SK-N-SH (cell line): ENCODE results near the gene CXCL9. TPM values are rescaled to one million over a fixed set of nuclear protein-coding genes. Genes with fewer than 3 reads are reported as not detected.

Experiments
- CTCF ChIA-PET: fragments of 300-600, 350-600 bp; formaldehyde crosslinking; extraction: SDS; loops from one replicate; lab custom pipeline; 2021; lab: Yijun Ruan, JAX
- POLR2A ChIA-PET: fragments of 350-600 bp; sonication (Branson Sonifier 250); formaldehyde crosslinking; extraction: SDS; loops from one replicate; lab custom pipeline; 2020; ENCODE audit warnings: antibody characterized with exemption, inconsistent platforms; lab: Yijun Ruan, JAX
- DNase-seq: peaks from one replicate; pipeline ENCODE4 v3.0.0; 2012
- H2AFZ ChIP-seq: fragments of 200-600 bp; sonication (generic); 2 replicates; pipeline ENCODE4 v1.8.1; 2016; ENCODE audit warnings: antibody characterized with exemption, mild to moderate bottlenecking, low read depth
- H3F3A ChIP-seq: fragments of 200-600 bp; sonication (generic); replicated peaks from 2 replicates; pipeline ENCODE3; 2016; ENCODE audit warnings: antibody characterized with exemption, mild to moderate bottlenecking; ENCODE audit not compliant: insufficient read depth
- H3K27ac ChIP-seq, 2 experiments: fragments of 200-500 bp in 1 of 2; fragments of 200-600 bp in 1 of 2; sonication (Bioruptor generic) in 1 of 2; sonication (generic), shearing (Covaris generic) in 1 of 2; 2 replicates each; pipeline versions ENCODE4 v1.5.1 to v1.6.1; 2014 to 2016; ENCODE audit warnings: low read depth in 2 of 2, inconsistent platforms in 1 of 2, low read length in 1 of 2, mild to moderate bottlenecking in 1 of 2, mixed read lengths in 1 of 2
- H3K27me3 ChIP-seq: fragments of 200-600 bp; sonication (generic), shearing (Covaris generic); 2 replicates; pipeline ENCODE4 v1.6.1; 2016; ENCODE audit warnings: mixed run types; ENCODE audit not compliant: insufficient read depth
- H3K36me3 ChIP-seq, 2 experiments: fragments of 200-500 bp in 1 of 2; fragments of 200-600 bp in 1 of 2; sonication (Bioruptor generic) in 1 of 2; sonication (generic) in 1 of 2; replicated peaks in 1 of 2; 2 replicates each; pipeline versions ENCODE3 to v1.5.1; 2014 to 2016; ENCODE audit warnings: low read length in 1 of 2, mild to moderate bottlenecking in 1 of 2; ENCODE audit not compliant: insufficient read depth in 2 of 2, control insufficient read depth in 1 of 2
- H3K4me1 ChIP-seq, 2 experiments: fragments of 200-500 bp in 1 of 2; fragments of 200-600 bp in 1 of 2; sonication (Bioruptor generic) in 1 of 2; sonication (generic), shearing (Covaris generic) in 1 of 2; 2 replicates each; pipeline versions ENCODE4 v1.5.1 to v1.6.1; 2014 to 2016; ENCODE audit warnings: low read depth in 1 of 2, low read length in 1 of 2, mixed run types in 1 of 2; ENCODE audit not compliant: insufficient read depth in 2 of 2, control insufficient read depth in 1 of 2
- H3K4me2 ChIP-seq: fragments of 200-600 bp; sonication (generic), shearing (Covaris generic); 2 replicates; pipeline ENCODE4 v1.6.1; 2017; ENCODE audit warnings: mixed run types
- H3K4me3 ChIP-seq, 2 experiments: fragments of 200-500 bp in 1 of 2; fragments of 200-600 bp in 1 of 2; sonication (Bioruptor generic) in 1 of 2; sonication (generic), shearing (Covaris generic) in 1 of 2; 2 replicates each; pipeline versions ENCODE4 v1.5.1 to v1.8.1; 2014 to 2016; ENCODE audit warnings: low read depth in 2 of 2, inconsistent platforms in 1 of 2, low read length in 1 of 2, mild to moderate bottlenecking in 1 of 2, mixed read lengths in 1 of 2, moderate library complexity in 1 of 2
- H3K79me2 ChIP-seq: fragments of 200-600 bp; sonication (generic); 2 replicates; pipeline ENCODE4 v1.8.1; 2017; ENCODE audit warnings: mild to moderate bottlenecking; ENCODE audit not compliant: insufficient read depth
- H3K9ac ChIP-seq: fragments of 200-600 bp; sonication (generic); 2 replicates; pipeline ENCODE4 v1.6.1; 2017; ENCODE audit warnings: mixed run types
- H3K9me2 ChIP-seq: fragments of 200-600 bp; sonication (generic); 2 replicates; pipeline ENCODE4 v1.6.1; 2017; ENCODE audit warnings: mixed run types
- H3K9me3 ChIP-seq: fragments of 200-600 bp; sonication (generic); 2 replicates; pipeline ENCODE4 v1.6.1; 2017; ENCODE audit warnings: mixed run types, mild to moderate bottlenecking, moderate library complexity
- H4K20me1 ChIP-seq: fragments of 200-600 bp; sonication (generic); 2 replicates; pipeline ENCODE4 v1.6.1; 2017; ENCODE audit warnings: mild to moderate bottlenecking, mixed run types; ENCODE audit not compliant: insufficient read depth
- CHD2 ChIP-seq: fragments of 150-350 bp; IDR thresholded peaks from 2 replicates; pipeline ENCODE4 v1.6.1; 2018; ENCODE audit warnings: low read length; ENCODE audit not compliant: partially characterized antibody
- ELF1 ChIP-seq: IDR thresholded peaks from 2 replicates; pipeline ENCODE4 v1.4.0; 2012
- EP300 ChIP-seq, 2 experiments: IDR thresholded peaks; 2 replicates each; pipeline versions ENCODE4 v1.4.0 to v1.6.1; 2012; ENCODE audit warnings: borderline replicate concordance in 1 of 2, low read depth in 1 of 2, low read length in 1 of 2
- FOSL2 ChIP-seq: IDR thresholded peaks from 2 replicates; pipeline ENCODE4 v1.4.0; 2012; ENCODE audit warnings: low read depth, mild to moderate bottlenecking, moderate library complexity, borderline replicate concordance
- FOXM1 ChIP-seq: IDR thresholded peaks from 2 replicates; pipeline ENCODE4 v1.4.0; 2012; ENCODE audit warnings: low read depth, mild to moderate bottlenecking
- IRF3 ChIP-seq: fragments of 150-350 bp; IDR thresholded peaks from 2 replicates; pipeline ENCODE4 v1.6.1; 2016; ENCODE audit warnings: mild to moderate bottlenecking, low read depth, low read length
- JUND ChIP-seq: IDR thresholded peaks from 2 replicates; pipeline ENCODE4 v1.4.0; 2012
- NFIC ChIP-seq: IDR thresholded peaks from 2 replicates; pipeline ENCODE4 v1.4.0; 2012; ENCODE audit warnings: borderline replicate concordance
- PBX3 ChIP-seq: IDR thresholded peaks from 2 replicates; pipeline ENCODE4; 2012
- POLR2AphosphoS5 ChIP-seq: IDR thresholded peaks from 2 replicates; pipeline ENCODE4 v1.6.1; 2012; ENCODE audit warnings: low read depth, low read length
- RAD21 ChIP-seq: IDR thresholded peaks from 2 replicates; pipeline ENCODE4 v1.6.1; 2012; ENCODE audit warnings: mild to moderate bottlenecking, low read length
- RFX5 ChIP-seq: IDR thresholded peaks from 2 replicates; pipeline ENCODE4 v1.6.1; 2012; ENCODE audit warnings: mild to moderate bottlenecking, improper control_type of control experiment, low read length
- SMC3 ChIP-seq: IDR thresholded peaks from 2 replicates; pipeline ENCODE4 v1.6.1; 2012; ENCODE audit warnings: low read depth, low read length, improper control_type of control experiment
- TAF1 ChIP-seq: IDR thresholded peaks from 2 replicates; pipeline ENCODE4 v1.6.1; 2012; ENCODE audit warnings: low read depth, mild to moderate bottlenecking, low read length, moderate library complexity, borderline replicate concordance
- TCF12 ChIP-seq: IDR thresholded peaks from 2 replicates; pipeline ENCODE4 v1.4.0; 2012
- TEAD4 ChIP-seq: IDR thresholded peaks from 2 replicates; pipeline ENCODE4 v1.4.0; 2012; ENCODE audit warnings: mild to moderate bottlenecking, borderline replicate concordance; ENCODE audit not compliant: insufficient read depth
- USF1 ChIP-seq: IDR thresholded peaks from 2 replicates; pipeline ENCODE4 v1.4.0; 2012; ENCODE audit warnings: low read depth, borderline replicate concordance
- YY1 ChIP-seq: IDR thresholded peaks from 2 replicates; pipeline ENCODE4 v1.4.0; 2012; ENCODE audit warnings: low read depth, mild to moderate bottlenecking
- WGBS: methylation state at CpG from one replicate; pipeline ENCODE4 v1.1.6; 2017; ENCODE audit warnings: low lambda C conversion rate; 5-methylcytosine and 5-hydroxymethylcytosine counted together
- polyA plus RNA-seq, 3 experiments: library from polyadenylated mRNA; depleted of rRNA; stranded (reverse); fragments of >200 nt; gene quantifications; 2 replicates each; pipeline ENCODE4 v1.2.3, GENCODE V29; 2012

The CXCL9 gene
- polyA plus RNA-seq, 1 of the 3 experiments (the other 2 are of a cell fraction): not detected

- H3K4me1 ChIP-seq: no peaks in the 10 kb centered on the region; a peak in 1 of 4 replicates
- no peaks in the 10 kb centered on the region for H4K20me1 ChIP-seq
- ChIA-PET POLR2A (no interaction called here), CTCF (no interaction called here)
- no peaks in the 10 kb centered on the region for H3K9me2 ChIP-seq
- no peaks in the 10 kb centered on the region for H3K79me2 ChIP-seq
- H3K4me2 ChIP-seq: peak overlapping the region; percentile 66; the same call in 1 of the 2 replicates
- peak overlapping the region in 1 of 2 experiments; percentile 21; a peak in 2 of 4 replicates for H3K4me3 ChIP-seq
- no peak overlapping the region for H3K9ac ChIP-seq
- TF ChIP-seq SMC3 (no peak), POLR2AphosphoS5 (no peak), RAD21 (no peak), USF1 (no peak), ELF1 (no peak), TEAD4 (no peak), CHD2 (no peak)
- DNase-seq: no peak
- H3K27ac ChIP-seq: no peak overlapping the region
- no peaks in the 10 kb centered on the region for H3K36me3 ChIP-seq
- WGBS: 36% methylated on average over 6 of the region's 6 CpGs
- no peaks in the 10 kb centered on the region for H3K9me3 ChIP-seq
- no peaks in the 10 kb centered on the region; the same call in 1 of the 2 replicates for H3K27me3 ChIP-seq
- no peaks in the 10 kb centered on the region for H3F3A ChIP-seq
- H2AFZ ChIP-seq: peak overlapping the region; percentile 42; the same call in 1 of the 2 replicates
Observed at GRCh38 chr4:76028350-76028765, 21.0 kb upstream of the CXCL9 start.

- H3K4me3 ChIP-seq: no peak overlapping the region
- H3K27me3 ChIP-seq: no peaks in the 10 kb centered on the region
- ChIA-PET POLR2A (no interaction called here), CTCF (no interaction called here)
- H4K20me1 ChIP-seq: no peaks in the 10 kb centered on the region
- H3K36me3 ChIP-seq: no peaks in the 10 kb centered on the region
- no peaks in the 10 kb centered on the region for H3F3A ChIP-seq
- H3K4me2 ChIP-seq: no peak overlapping the region
- no peaks in the 10 kb centered on the region; a peak in 1 of 4 replicates for H3K4me1 ChIP-seq
- no peaks in the 10 kb centered on the region for H3K9me2 ChIP-seq
- H2AFZ ChIP-seq: no peak overlapping the region
- DNase-seq: no peak
- H3K9me3 ChIP-seq: no peaks in the 10 kb centered on the region
- WGBS: 78% methylated on average over 4 of the region's 4 CpGs
- no peak overlapping the region for H3K27ac ChIP-seq
- no peak overlapping the region for H3K9ac ChIP-seq
- no peak for TF ChIP-seq JUND
- no peak for TF ChIP-seq ELF1
- TF ChIP-seq TEAD4: no peak
- no peak for TF ChIP-seq YY1
- TF ChIP-seq FOXM1: no peak
- TF ChIP-seq EP300 (IDR thresholded peaks at IDR 0.05; ENCODE audit: borderline replicate concordance in 1 of 2, low read depth in 1 of 2, low read length in 1 of 2): no peak
- H3K79me2 ChIP-seq: no peaks in the 10 kb centered on the region
Observed at GRCh38 chr4:76024065-76024464, 16.8 kb upstream of the CXCL9 start.

GRCh38 chr4:76023389-76023788, 16.1 kb upstream of the CXCL9 start, which contains the start of gene CXCL10:
CXCL10 (minus strand) TSS chr4:76023497; CDS start chr4:76023431, 66 bp downstream.
- Histone ChIP-seq H3K27me3 (no peaks in the 10 kb centered on the region), H3K4me1 (no peaks in the 10 kb centered on the region), H3K4me2 (no peak within 1 kb of the TSS), H3K4me3 (no peak within 1 kb of the TSS), H4K20me1 (no peaks in the 10 kb centered on the region), H3K9ac (no peak within 1 kb of the TSS), H3K9me3 (no peaks in the 10 kb centered on the region), H3K36me3 (no peaks in the 10 kb centered on the region), H3F3A (no peaks in the 10 kb centered on the region), H2AFZ (no peak within 1 kb of the TSS)
- POLR2A ChIA-PET: no interaction called here
- no peak for TF ChIP-seq ELF1
- TF ChIP-seq PBX3: no peak
- no peak for TF ChIP-seq TAF1
- TF ChIP-seq TCF12: no peak
- TF ChIP-seq RAD21: no peak
- TF ChIP-seq NFIC: no peak
- no peak for TF ChIP-seq JUND
- TF ChIP-seq RFX5: no peak
- no peak for TF ChIP-seq IRF3
- no peak for TF ChIP-seq FOXM1
- no peak for TF ChIP-seq EP300 (IDR thresholded peaks at IDR 0.05; ENCODE audit: borderline replicate concordance in 1 of 2, low read depth in 1 of 2, low read length in 1 of 2)
- TF ChIP-seq FOSL2: no peak
- TF ChIP-seq YY1: no peak
- TF ChIP-seq, all 33 proteins: peak for 0
- Histone ChIP-seq H3K9me2 (no peaks in the 10 kb centered on the region), H3K79me2 (no peaks in the 10 kb centered on the region), H3K27ac (no peak within 1 kb of the TSS)
- 36% methylated on average over 3 of the region's 3 CpGs for WGBS
- CTCF ChIA-PET: interaction anchor here (2.4 kb wide), 1 partner anchor 27 kb away, joined by 11 read pairs; no protein-coding TSS in a partner anchor
- DNase-seq: no peak
